22Rv1 (cell line): Measurements from ENCODE around the gene NT5C3A.

Source experiments
- H3K27ac ChIP-seq: fragments of 450-650 bp; 2 replicates; pipeline ENCODE4 v1.5.1; 2017
- CTCF ChIP-seq: fragments of 450-650 bp; IDR thresholded peaks from 2 replicates; pipeline ENCODE4 v1.5.1; 2017; ENCODE audit warnings: mild to moderate bottlenecking
- ZFX ChIP-seq: fragments of 450-650 bp; IDR thresholded peaks from 2 replicates; pipeline ENCODE4 v1.6.1; 2017; ENCODE audit warnings: antibody characterized with exemption, borderline replicate concordance

NT5C3A gene

GRCh38 chr7:33061282-33061937 lies 1.2 kb downstream of the NT5C3A start:
- peak overlapping the region; percentile 95 for H3K27ac ChIP-seq
- TF ChIP-seq CTCF (no peak), ZFX (no peak)

GRCh38 chr7:33059635-33060034 lies 2.9 kb downstream of the NT5C3A start:
- no peak overlapping the region for H3K27ac ChIP-seq
- TF ChIP-seq ZFX: no peak
- no peak for TF ChIP-seq CTCF

- H3K27ac ChIP-seq: no peak overlapping the region
- TF ChIP-seq ZFX (no peak), CTCF (no peak)
These were observed 7.4 kb downstream of the NT5C3A start for GRCh38 chr7:33055158-33055557.

- peak overlapping the region; percentile 52; the same call in 1 of the 2 replicates for H3K27ac ChIP-seq
- TF ChIP-seq ZFX (no peak), CTCF (no peak)
These were observed 8.2 kb downstream of the NT5C3A start for GRCh38 chr7:33054261-33054964.

GRCh38 chr7:33053721-33054120 lies 8.9 kb downstream of the NT5C3A start:
- H3K27ac ChIP-seq: peak overlapping the region; percentile 52; the same call in 1 of the 2 replicates
- TF ChIP-seq ZFX (no peak), CTCF (no peak)

GRCh38 chr7:33050535-33051318 lies 11.8 kb downstream of the NT5C3A start:
- H3K27ac ChIP-seq: peak overlapping the region; percentile 66
- TF ChIP-seq ZFX: no peak
- peak; percentile 95 for TF ChIP-seq CTCF
